ENCODE results near the gene WASF2.
"Not testable (repeated sequence)": the region's sequence is repeated elsewhere in the genome, so short reads cannot be mapped to it uniquely, and the experiment has no call there.

The WASF2 gene

GRCh38 chr1:27418326-27419185 lies 71.4 kb downstream of the WASF2 start:
- DNase-seq (ENCODE audit: low read depth): no peak

DNA sequence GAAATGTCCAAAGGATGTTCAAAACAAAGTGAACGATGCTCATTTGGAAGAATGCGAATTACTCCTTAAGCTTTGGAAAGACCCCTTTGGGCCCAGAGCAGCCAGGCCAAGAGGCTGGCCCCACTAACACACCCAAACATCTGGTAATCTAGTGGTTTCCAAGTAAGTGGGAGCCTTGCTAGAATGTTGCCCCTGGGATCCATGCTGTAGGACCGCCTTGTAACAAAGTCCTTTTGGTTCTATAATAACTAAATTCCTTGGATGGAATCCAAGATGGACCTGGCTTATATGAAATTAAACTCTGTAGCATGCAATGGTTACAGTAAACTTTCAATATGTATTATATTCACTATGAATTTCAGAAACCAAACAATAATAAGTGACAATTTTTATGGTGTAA lies 72.3 kb downstream of the WASF2 start:
- DNase-seq (ENCODE audit: low read depth): no peak

DNA sequence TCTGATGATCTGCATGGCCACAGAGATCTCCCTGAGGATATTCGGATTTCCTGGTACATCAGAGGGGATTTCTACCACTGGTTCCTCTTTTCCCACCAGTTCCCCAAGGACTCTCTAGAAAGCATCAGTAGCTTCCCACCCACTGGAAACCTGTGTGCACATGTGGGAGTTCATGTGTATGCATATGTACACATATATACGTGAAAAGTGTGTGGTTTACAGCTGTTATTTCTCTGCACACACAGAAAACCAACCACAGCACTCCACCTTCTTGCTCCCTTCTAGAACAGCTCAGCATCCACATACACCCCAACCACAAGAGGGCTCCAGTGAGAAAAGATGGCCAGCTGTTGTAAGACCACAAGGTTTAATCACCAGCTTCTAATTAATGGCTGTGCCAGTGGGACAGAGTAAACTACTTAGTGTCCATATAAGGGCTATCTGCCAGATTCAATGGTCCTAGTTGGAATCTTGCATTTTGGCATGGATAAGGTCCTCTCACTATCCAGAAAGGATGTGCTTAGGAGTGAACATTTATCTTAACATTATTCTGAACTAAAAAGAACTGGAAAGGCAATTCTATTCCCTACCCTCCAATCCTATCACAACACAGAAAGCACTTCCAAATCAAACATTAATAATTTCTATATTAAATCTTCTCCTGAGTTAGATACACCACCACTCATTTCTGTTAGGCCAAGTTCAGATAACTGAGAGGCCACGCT lies 73.4 kb downstream of the WASF2 start:
- DNase-seq (ENCODE audit: low read depth): no peak

DNA sequence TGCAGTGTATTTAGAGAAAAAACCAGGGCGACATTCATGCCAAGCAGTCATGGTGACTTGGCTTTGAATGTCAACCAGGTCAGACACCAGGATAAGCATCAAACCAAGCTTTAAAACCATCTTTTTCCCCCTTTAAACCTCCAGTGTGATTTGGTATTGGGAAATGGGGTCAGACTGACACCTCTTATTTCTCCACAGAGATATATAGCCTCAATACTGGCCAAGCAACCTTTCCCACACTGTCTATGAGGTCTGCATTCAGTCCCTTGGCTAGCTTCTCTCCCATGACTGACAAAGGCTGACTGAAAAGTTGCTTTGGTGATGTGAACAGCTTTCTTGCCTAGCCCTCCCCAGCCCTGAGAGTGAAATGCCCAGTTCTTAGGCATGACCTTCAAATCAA lies 75.9 kb downstream of the WASF2 start:
- no peak for DNase-seq (ENCODE audit: low read depth)

DNA sequence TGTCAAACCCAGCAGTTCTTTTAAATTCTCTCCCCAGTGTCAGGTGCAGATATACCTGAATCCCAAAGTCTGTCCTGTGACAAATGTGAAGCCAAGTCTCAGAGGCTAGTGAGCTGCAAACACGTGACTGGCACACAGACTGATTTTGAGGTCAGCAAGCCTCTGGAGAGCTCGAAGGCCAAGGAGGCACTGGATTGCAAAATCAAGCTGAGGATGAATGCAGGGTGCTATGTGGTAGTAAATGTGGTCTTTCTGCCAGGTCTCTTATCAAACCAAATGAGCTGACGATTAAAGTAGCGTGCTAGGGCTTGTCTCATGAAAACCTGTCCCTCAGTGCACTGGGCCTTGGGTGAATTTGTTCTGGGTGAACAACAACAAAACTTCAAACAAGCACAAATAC lies 77.0 kb downstream of the WASF2 start:
- DNase-seq (ENCODE audit: low read depth): no peak

DNA sequence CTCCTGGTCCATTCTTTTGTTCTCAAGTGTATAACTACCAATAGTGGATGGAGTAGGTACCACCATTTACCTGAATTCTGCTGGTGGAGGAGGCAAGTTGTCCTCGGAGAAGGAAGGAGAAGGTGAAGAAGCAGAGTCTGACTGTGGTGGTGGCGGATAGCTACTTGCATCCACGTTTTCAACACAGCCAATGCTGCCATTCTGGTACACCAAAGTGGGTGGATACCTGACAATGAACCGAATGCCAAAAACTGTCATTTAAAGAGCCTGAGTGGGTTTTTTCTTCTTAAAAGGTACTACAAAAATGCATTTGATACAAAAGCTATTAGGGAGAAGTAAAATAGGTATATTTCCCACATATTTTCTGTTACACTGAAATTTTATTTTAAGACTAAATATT lies 77.5 kb downstream of the WASF2 start:
- no peak for DNase-seq (ENCODE audit: low read depth)

- DNase-seq (ENCODE audit: low read depth): no peak
These were observed 79.3 kb downstream of the WASF2 start for GRCh38 chr1:27410709-27411108.

DNA sequence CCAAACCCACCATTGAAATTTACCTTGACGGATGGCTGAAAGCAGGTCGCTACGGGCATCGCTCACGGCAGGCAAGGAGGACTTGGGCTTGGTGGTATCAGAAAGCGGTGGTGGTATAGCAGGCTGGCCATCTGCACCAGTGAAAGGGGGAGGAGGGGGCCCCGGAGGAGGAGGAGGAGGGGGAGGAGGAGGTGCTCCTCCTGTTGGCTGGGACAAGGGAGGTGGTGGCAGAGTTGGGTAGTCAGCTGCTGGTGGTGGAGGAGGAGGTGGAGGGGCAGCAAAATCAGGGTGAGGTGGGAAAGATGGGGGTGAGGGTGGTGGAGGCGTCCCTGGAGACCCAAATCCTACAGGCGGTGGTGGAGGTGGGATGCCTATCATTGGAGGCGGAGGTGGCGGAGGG lies 80.3 kb downstream of the WASF2 start:
- DNase-seq (ENCODE audit: low read depth): no peak

DNA sequence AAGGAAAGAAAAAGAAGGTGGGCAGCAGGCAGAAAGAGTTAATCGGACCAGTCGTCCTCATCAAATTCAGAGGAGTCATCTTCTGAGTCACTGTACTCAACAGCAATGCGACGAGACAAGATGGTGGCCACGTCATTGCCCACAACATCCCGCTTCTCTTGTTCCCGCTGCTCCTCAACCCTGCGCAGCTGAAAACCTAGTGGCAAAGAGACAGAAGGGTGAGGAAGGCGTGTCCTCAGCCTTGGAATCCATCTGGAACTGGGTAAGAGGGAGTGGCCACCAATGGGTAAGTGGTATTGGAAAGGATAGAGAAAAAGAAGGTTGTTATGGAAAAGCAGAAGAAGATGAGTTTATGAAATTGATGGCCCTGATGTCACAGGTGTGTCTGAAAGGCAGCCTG lies 81.8 kb downstream of the WASF2 start:
- DNase-seq (ENCODE audit: low read depth): no peak

- DNase-seq (ENCODE audit: low read depth): not testable (repeated sequence)
These were observed 83.2 kb downstream of the WASF2 start for GRCh38 chr1:27406791-27407190.

- no peak for DNase-seq (ENCODE audit: low read depth)
These were observed 83.6 kb downstream of the WASF2 start for GRCh38 chr1:27406362-27406680.

- DNase-seq (ENCODE audit: low read depth): not testable (repeated sequence)
These were observed 84.2 kb downstream of the WASF2 start for GRCh38 chr1:27405598-27406361.

GRCh38 chr1:27405074-27405473 lies 84.9 kb downstream of the WASF2 start:
- no peak for DNase-seq (ENCODE audit: low read depth)

DNA sequence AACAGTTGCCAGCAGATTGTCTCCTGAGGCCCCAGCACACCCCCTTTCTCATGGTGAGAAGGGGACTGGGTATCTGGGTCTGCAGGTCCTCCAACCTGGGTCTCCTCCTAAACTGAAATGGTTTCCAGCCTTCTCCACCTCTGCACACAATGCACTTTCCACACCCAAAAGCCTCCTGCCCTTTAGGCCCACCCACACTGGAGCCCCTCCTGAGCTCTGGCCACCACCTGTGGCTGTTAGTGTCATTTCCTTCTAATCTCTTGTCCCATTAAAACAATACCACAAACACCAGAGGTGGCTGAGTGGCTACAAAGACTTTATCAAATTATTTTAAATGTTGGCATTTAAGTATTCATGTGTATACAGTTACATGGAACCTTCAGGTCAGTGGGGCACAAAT lies 86.0 kb downstream of the WASF2 start:
- DNase-seq (ENCODE audit: low read depth): no peak

- DNase-seq (ENCODE audit: low read depth): peak; percentile 12
These were observed 86.8 kb downstream of the WASF2 start for GRCh38 chr1:27403065-27403726.

DNA sequence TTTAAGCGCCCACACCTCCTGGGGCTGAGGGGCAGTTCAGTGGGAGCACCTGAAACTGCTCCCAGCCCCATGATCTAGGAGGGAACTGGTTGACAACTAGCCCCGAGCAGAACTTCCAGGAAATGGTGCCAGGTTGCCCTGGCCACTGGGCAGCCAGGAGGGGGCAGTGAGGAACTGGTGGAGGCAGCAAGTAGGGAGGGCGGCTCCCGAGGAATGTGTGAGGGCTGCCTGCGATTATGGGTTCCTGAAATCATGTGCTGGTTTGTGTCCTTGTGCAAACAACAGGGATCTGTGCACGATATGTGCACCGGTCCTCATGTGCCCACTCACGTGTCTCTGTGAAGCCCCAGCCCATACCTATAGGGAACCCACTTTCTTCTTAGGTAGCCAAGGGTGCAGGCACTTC lies 87.6 kb downstream of the WASF2 start:
- DNase-seq (ENCODE audit: low read depth): no peak

GRCh38 chr1:27400963-27401341 lies 89.0 kb downstream of the WASF2 start:
- DNase-seq (ENCODE audit: low read depth): no peak

DNA sequence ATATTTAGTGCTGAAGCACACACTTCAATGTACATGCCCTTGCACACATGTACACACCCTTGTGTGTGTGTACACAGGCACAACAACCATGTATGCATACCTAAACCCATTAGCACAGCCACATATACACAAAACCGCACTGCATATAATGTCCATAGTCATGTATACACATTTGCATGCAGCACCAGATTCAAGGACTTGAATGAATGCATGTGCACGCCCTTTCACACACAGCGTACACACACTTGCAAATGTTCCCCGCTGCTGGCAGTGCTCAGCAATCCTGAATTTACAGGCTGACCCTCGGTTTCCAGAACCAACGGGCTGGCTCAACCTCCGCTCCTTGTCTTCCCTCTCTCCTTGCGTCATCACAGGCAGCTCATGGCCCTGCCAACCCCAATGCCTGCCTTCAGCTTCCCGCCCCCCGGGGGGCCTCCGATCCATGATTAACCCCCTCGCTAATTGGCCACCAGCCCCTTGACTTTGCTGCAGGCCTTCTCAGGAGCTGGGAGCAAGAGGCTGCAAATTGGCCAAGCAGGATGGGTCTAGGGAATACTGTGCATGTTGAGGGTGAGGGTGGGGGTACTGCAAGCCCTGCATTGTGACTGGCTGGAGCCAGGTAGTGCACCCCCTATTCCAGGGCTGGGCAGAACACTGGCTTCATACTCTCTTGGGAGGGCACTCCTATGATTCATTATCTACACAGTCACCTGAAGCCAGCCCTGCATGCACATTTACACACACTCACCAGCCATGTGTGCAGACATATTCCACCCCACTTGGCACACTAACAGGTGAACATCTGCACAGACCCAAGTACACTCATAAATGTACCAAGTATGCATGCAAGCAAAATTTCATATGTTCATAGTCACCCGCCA lies 89.6 kb downstream of the WASF2 start:
- DNase-seq (ENCODE audit: low read depth): no peak

- no peak for DNase-seq (ENCODE audit: low read depth)
These were observed 90.5 kb downstream of the WASF2 start for GRCh38 chr1:27399251-27400025.

GRCh38 chr1:27398405-27399149 lies 91.4 kb downstream of the WASF2 start:
- no peak for DNase-seq (ENCODE audit: low read depth)

Data from stimulated activated CD8-positive, alpha-beta memory T cell treated with anti-CD3 and anti-CD28 coated beads, Interleukin-12 subunit alpha, Interleukin-12 subunit beta, amount 100 ng/mL, for 1 hour (primary cell).